Pancreas (tissue), 10 donors: Measurements from ENCODE around the gene KAZN. TPM values are rescaled to one million over a fixed set of nuclear protein-coding genes. Genes with fewer than 3 reads are reported as not detected.

Source experiments
- ATAC-seq, 4 donors: fragments of 200-7000 bp; cut with Tn5 transposase; one replicate each; pipeline versions ENCODE4 v1.8.0 to v1.9.1; 2020; ENCODE audit warnings: mild to moderate bottlenecking in 4 of 4, moderate library complexity in 4 of 4
- DNase-seq, 6 donors: peaks; one replicate each; pipeline ENCODE4 v3.0.0-alpha.2; 2020
- FAIRE-seq: peaks from 2 replicates; lab custom pipeline; 2012; peaks lifted over from hg19 to GRCh38; lab: Jason Lieb, UNC
- H3K27ac ChIP-seq, 4 donors: fragments of 200-600 bp; sonication (generic); 1 replicate in 3 of 4; 2 replicates in 1 of 4; pipeline versions ENCODE4 v1.5.0 to v1.8.0; 2020
- H3K27me3 ChIP-seq, 4 donors: fragments of 200-600 bp; one replicate each; pipeline ENCODE4 v1.8.0; 2021
- H3K36me3 ChIP-seq, 3 donors: fragments of 200-600 bp; sonication (generic) in 1 of 3; one replicate each; pipeline versions ENCODE4 v1.5.0 to v1.8.0; 2020 to 2021
- H3K4me1 ChIP-seq, 3 donors: fragments of 200-600 bp; one replicate each; pipeline ENCODE4 v1.8.0; 2021
- H3K4me3 ChIP-seq, 4 donors: fragments of 200-600 bp; sonication (generic) in 2 of 4; one replicate each; pipeline versions ENCODE4 v1.5.0 to v1.8.0; 2020 to 2021
- H3K9me3 ChIP-seq, 4 donors: fragments of 200-600 bp; one replicate each; pipeline ENCODE4 v1.8.0; 2021
- WGBS, 2 donors: extraction: QIAGEN DNeasy Blood & Tissue Kit; methylation state at CpG; one replicate each; pipeline ENCODE4 v1.1.7; 2013; 5-methylcytosine and 5-hydroxymethylcytosine counted together
- intact Hi-C, 3 donors: fragments of 100-400 bp; cut with DNase I; formaldehyde crosslinking; loops; one replicate each; pipeline versions ENCODE4 v1.11.1 to v1.14.2; 2022
- polyA plus RNA-seq, 2 donors: library from polyadenylated mRNA; stranded (reverse); fragments of 200-250 nt; gene quantifications; one replicate each; pipeline ENCODE4 v1.2.3, GENCODE V29; 2013
- total RNA-seq, 6 donors: library from RNA; stranded (reverse); fragmentation: NEBNext Ultra II Directional in 4 of 6; extraction: Animal tissue kit (Norgen Biotek cat#: 25700) in 4 of 6; gene quantifications; one replicate each; pipeline versions ENCODE4 v1.2.1 to v1.2.4, GENCODE V29; 2021 to 2023
- TF ChIP-seq, protein P1 (sequence below), 4 donors: fragments of 200-600 bp; sonication (generic) in 3 of 4; IDR thresholded peaks; one replicate each; pipeline versions ENCODE4 v1.5.0 to v1.8.0; 2021; ENCODE audit warnings: antibody characterized with exemption in 4 of 4
- donor health status: healthy with polysubstance abuse.
- donor health status: DM: no; HTN: no; CAD: no; lungs with moderate emphysema.
- donor health status: DM: no; HTN: no; CAD: no.
- donor health status: control.
- donor health status: control.
- donor health status: Bipolar disorder and iron deficiency.
- donor health status: DM: yes; HTN: yes; CAD: no.
- donor health status: DM: no; HTN: no; CAD: no.
- donor health status: DM: no; HTN: no; CAD: no.
- donor health status: DM: yes; HTN: yes; CAD: no.

Gene KAZN
- total and polyA plus RNA-seq, 8 donors, result 2.4 to 6.0 (median 4.1) TPM

DNA sequence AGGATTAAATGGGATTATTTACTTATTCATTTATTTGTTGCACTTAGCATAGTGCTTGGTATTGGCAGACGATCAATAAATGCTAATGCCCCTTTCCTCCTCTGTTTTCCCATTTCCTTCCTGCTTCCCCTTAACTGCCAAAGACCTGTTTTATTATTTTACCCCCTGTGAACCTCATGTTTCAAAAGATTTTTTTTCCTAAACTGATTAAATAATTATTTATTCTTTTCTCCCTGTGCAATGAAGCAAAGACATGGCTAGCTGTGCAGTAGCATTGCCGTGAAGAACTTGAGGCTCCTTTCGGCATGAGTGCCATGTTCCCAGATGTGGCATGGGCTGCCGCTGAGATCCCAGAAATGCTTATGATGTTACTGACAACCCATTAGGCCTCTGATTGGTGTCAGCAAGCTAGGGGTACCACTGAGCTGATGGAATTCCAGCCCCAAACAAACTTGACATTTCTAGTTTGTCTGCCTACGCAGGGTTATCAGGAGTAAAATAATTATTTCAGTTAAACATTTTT, 288.6 kb downstream of the KAZN start:
- FAIRE-seq (no peak), ATAC-seq (no peak), DNase-seq (no peak)
- no peaks in the 10 kb centered on the region for H3K9me3 ChIP-seq
- no peak overlapping the region for H3K4me3 ChIP-seq
- no peaks in the 10 kb centered on the region for H3K27me3 ChIP-seq
- WGBS, 2 donors, result 87 to 96% methylated on average over 5 of the region's 5 CpGs
- no peaks in the 10 kb centered on the region for H3K36me3 ChIP-seq
- peaks cover 3 to 7% (median 4%) of the 10 kb centered on the region in 3 donors for H3K4me1 ChIP-seq
- intact Hi-C loops, result no loop called here
- H3K27ac ChIP-seq, result no peak overlapping the region
- TF ChIP-seq, protein P1, sequence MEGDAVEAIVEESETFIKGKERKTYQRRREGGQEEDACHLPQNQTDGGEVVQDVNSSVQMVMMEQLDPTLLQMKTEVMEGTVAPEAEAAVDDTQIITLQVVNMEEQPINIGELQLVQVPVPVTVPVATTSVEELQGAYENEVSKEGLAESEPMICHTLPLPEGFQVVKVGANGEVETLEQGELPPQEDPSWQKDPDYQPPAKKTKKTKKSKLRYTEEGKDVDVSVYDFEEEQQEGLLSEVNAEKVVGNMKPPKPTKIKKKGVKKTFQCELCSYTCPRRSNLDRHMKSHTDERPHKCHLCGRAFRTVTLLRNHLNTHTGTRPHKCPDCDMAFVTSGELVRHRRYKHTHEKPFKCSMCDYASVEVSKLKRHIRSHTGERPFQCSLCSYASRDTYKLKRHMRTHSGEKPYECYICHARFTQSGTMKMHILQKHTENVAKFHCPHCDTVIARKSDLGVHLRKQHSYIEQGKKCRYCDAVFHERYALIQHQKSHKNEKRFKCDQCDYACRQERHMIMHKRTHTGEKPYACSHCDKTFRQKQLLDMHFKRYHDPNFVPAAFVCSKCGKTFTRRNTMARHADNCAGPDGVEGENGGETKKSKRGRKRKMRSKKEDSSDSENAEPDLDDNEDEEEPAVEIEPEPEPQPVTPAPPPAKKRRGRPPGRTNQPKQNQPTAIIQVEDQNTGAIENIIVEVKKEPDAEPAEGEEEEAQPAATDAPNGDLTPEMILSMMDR (IDR thresholded peaks at IDR 0.05), result no peak

GRCh38 chr1:14887764-14888350, 289.4 kb downstream of the KAZN start:
- intact Hi-C loops, result no loop called here
- DNase-seq (no peak), FAIRE-seq (no peak), ATAC-seq (no peak)
- Histone ChIP-seq H3K27ac (no peak overlapping the region), H3K9me3 (no peaks in the 10 kb centered on the region), H3K4me1 (peaks cover 0 to 7% (median 4%) of the 10 kb centered on the region in 3 donors), H3K4me3 (no peak overlapping the region), H3K36me3 (no peaks in the 10 kb centered on the region), H3K27me3 (no peaks in the 10 kb centered on the region)
- WGBS, 2 donors, result 89 to 90% methylated on average over 13 of the region's 13 CpGs
- TF ChIP-seq, protein P1 (IDR thresholded peaks at IDR 0.05), result no peak

GRCh38 chr1:14888374-14888773, 289.9 kb downstream of the KAZN start:
- Histone ChIP-seq H3K27me3 (no peaks in the 10 kb centered on the region), H3K9me3 (no peaks in the 10 kb centered on the region), H3K36me3 (no peaks in the 10 kb centered on the region), H3K4me1 (peaks cover 0 to 7% (median 4%) of the 10 kb centered on the region in 3 donors), H3K27ac (no peak overlapping the region), H3K4me3 (no peak overlapping the region)
- no peak for DNase-seq
- no peak for FAIRE-seq
- WGBS, 2 donors, result 92 to 93% methylated on average over 10 of the region's 10 CpGs
- intact Hi-C loops, result no loop called here
- TF ChIP-seq, protein P1 (IDR thresholded peaks at IDR 0.05), result no peak
- ATAC-seq, result no peak

DNA sequence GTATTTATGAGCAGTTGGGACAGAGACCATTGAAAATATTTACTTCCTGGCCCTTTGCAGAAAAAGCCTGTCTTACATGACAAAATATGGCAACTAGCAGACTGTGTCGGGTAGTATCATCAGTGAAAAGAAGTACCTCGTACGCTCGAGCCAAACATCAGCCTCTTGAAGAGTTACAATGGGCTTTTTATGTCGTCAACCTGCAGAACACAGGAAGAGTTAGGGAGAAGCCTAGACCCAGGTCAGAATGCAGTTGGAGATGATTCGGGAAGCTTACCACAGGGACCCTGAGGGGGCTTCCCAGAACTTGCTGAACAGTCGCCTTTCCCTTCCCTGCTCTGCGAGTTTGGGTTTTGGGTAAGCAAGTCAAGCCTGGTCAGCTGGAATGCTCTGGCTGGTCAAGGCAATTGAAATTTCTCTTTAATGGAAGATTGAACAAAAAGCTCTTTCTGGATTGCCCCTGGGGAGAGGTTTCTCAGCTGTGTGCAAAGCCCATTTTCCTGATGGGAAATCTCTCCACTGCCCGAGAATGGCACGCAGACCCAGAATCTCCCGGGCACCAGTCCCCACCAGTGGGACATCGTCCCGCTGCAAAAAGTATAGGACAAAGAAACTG, 291.4 kb downstream of the KAZN start:
- Histone ChIP-seq H3K4me1 (peaks cover 4 to 12% (median 4%) of the 10 kb centered on the region in 3 donors), H3K27ac (no peak overlapping the region), H3K9me3 (no peaks in the 10 kb centered on the region), H3K27me3 (no peaks in the 10 kb centered on the region), H3K4me3 (no peak overlapping the region), H3K36me3 (no peaks in the 10 kb centered on the region)
- WGBS, 2 donors, result 87 to 92% methylated on average over 13 of the region's 13 CpGs
- intact Hi-C loops, result no loop called here
- FAIRE-seq (no peak), ATAC-seq (no peak), DNase-seq (no peak)
- TF ChIP-seq, protein P1 (IDR thresholded peaks at IDR 0.05), result no peak

- DNase-seq (peak in 5 of 6 donors; percentile 51 to 69 (median 59)), FAIRE-seq (no peak), ATAC-seq (peak; percentile 71 to 85 (median 80))
- Histone ChIP-seq H3K9me3 (no peaks in the 10 kb centered on the region), H3K4me1 (peaks cover 4 to 13% (median 4%) of the 10 kb centered on the region in 3 donors), H3K4me3 (no peak overlapping the region), H3K27ac (no peak overlapping the region), H3K27me3 (no peaks in the 10 kb centered on the region), H3K36me3 (no peaks in the 10 kb centered on the region)
- intact Hi-C loops, result no loop called here
- 49 to 53% methylated on average over 4 of the region's 4 CpGs for WGBS, 2 donors
- TF ChIP-seq, protein P1 (IDR thresholded peaks at IDR 0.05), result no peak
Observed at GRCh38 chr1:14891991-14892390, 293.5 kb downstream of the KAZN start.
